ENCODE measurements around the gene RPS16.

DNA sequence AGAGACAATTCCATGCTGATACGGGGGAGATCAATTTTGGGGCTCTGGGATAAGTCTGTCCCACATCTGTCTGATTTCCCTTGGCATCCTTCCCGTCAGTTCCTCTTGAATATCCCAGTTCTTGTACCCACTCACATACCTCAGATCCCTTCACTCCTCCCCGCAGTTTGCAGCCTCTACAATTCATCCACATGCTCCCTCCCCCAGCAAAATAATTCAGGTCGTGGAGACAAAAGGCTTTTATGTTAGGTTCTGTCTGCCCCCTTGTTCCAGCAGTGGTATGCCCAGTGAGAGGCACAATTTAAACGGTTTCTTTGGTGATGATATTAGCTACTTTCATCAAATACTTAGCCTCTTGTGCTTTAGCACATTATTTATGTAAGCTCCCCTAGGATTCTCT, 9.6 kb downstream of the RPS16 start:
- no peak for TF ChIP-seq CTCF (conservative IDR thresholded peaks at IDR 0.05; ENCODE audit: low read depth in 2 of 2)
- TF ChIP-seq REST (IDR thresholded peaks at IDR 0.05; ENCODE audit: unreplicated experiment): no peak
- no peak for TF ChIP-seq EZH2 (IDR thresholded peaks at IDR 0.05; ENCODE audit: low read depth, unreplicated experiment)
- no peak for TF ChIP-seq EZH2phosphoT487 (IDR thresholded peaks at IDR 0.05; ENCODE audit: unreplicated experiment)
- TF ChIP-seq POLR2AphosphoS5 (IDR thresholded peaks at IDR 0.05; ENCODE audit: low read depth): no peak

All from GM23338 (cell line).